Measurements from ENCODE around the gene ARL17B. TPM values are rescaled to one million over a fixed set of nuclear protein-coding genes. Genes with fewer than 3 reads are reported as not detected.
"Not testable (repeated sequence)": the region's sequence is repeated elsewhere in the genome, so short reads cannot be mapped to it uniquely, and the experiment has no call there.

The ARL17B gene
- total RNA-seq, 1 donor from 2014 or later, result 12.8 TPM

DNA sequence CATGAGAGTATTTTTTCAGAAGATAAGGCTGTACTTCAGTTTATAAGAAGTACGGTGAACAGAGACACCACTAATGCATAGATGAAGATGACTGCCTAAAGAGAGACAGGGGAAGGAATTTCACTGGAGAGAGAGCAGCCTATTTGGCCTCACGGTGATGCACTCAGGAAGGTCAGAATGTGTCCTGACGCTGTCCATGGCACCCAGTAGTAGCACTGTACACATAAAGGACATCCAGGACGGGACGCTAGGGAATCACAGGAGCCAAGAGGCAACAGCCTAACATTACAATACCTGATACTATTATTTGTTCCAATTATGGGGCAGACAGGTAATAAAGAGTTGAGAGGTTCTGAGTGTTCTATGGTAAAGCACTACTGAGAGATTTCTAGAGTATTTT, 91.5 kb downstream of the ARL17B start:
- peaks cover 81% of the 10 kb centered on the region for H3K27me3 Mint-ChIP-seq (ENCODE audit: low read depth)

DNA sequence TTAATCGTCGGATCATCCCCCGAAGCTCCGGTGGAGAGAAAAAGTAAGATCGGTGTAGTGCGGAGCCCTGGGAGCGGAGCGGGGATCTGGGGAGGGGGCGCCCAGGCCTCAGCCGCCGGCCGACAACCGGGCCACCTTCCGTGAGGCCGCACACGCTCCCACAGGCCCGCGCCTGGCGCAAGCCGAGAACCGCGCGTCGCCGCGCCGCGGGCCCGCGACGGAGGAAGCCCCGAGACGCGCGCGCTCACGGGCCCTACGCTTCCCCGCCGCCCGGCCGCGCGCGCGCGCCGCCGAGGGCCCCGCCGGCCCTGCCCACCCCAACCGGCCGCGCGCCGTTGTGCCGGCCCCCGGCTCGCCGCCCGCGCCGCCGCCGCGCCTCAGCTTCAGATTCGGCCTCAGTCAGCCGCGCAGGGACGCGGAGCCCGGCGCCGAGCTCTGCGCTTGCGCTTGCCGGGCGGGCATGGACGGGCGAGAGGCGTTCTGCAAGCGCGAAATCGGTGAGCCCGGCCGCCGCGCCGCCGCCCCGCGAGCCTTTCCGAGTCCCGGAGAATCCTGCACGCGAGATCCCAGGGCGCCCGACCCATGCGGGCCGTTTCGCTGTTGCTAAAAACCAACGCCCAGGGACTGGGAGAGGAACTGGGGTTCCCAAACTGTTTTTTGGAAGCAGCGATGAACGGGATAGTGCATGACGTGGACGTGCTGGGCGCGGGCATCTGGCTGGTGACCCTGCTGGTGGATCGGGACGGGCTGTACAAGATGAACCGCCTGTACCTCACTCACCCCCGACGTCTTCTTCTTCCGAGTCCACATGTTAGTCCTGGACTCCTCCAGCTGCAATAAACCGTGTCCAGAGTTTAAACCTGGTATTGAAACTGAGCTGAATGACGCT, 94.7 kb downstream of the ARL17B start:
- TF ChIP-seq, protein P1, sequence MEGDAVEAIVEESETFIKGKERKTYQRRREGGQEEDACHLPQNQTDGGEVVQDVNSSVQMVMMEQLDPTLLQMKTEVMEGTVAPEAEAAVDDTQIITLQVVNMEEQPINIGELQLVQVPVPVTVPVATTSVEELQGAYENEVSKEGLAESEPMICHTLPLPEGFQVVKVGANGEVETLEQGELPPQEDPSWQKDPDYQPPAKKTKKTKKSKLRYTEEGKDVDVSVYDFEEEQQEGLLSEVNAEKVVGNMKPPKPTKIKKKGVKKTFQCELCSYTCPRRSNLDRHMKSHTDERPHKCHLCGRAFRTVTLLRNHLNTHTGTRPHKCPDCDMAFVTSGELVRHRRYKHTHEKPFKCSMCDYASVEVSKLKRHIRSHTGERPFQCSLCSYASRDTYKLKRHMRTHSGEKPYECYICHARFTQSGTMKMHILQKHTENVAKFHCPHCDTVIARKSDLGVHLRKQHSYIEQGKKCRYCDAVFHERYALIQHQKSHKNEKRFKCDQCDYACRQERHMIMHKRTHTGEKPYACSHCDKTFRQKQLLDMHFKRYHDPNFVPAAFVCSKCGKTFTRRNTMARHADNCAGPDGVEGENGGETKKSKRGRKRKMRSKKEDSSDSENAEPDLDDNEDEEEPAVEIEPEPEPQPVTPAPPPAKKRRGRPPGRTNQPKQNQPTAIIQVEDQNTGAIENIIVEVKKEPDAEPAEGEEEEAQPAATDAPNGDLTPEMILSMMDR (conservative IDR thresholded peaks at IDR 0.05), result no peak
- peak; percentile 77 for DNase-seq (ENCODE audit: low read depth, low spot score)
- Mint-ChIP-seq H3K36me3 (ENCODE audit: low read depth) (no peaks in the 10 kb centered on the region), H3K27me3 (ENCODE audit: low read depth) (peaks cover 76% of the 10 kb centered on the region), H3K27ac (ENCODE audit: unreplicated experiment) (peak overlapping the region; percentile 64), H3K9me3 (no peaks in the 10 kb centered on the region), H3K4me1 (peaks cover 13% of the 10 kb centered on the region), H3K4me3 (peak overlapping the region; percentile 89)

More for the DNA sequence above, 91.5 kb downstream of the ARL17B start:
- TF ChIP-seq, protein P1 (conservative IDR thresholded peaks at IDR 0.05), result no peak
- no peak for DNase-seq (ENCODE audit: low read depth, low spot score)
- Mint-ChIP-seq H3K9me3 (no peaks in the 10 kb centered on the region), H3K36me3 (ENCODE audit: low read depth) (no peaks in the 10 kb centered on the region), H3K27ac (ENCODE audit: unreplicated experiment) (no peak overlapping the region), H3K4me3 (no peak overlapping the region), H3K4me1 (peaks cover 21% of the 10 kb centered on the region)

DNA sequence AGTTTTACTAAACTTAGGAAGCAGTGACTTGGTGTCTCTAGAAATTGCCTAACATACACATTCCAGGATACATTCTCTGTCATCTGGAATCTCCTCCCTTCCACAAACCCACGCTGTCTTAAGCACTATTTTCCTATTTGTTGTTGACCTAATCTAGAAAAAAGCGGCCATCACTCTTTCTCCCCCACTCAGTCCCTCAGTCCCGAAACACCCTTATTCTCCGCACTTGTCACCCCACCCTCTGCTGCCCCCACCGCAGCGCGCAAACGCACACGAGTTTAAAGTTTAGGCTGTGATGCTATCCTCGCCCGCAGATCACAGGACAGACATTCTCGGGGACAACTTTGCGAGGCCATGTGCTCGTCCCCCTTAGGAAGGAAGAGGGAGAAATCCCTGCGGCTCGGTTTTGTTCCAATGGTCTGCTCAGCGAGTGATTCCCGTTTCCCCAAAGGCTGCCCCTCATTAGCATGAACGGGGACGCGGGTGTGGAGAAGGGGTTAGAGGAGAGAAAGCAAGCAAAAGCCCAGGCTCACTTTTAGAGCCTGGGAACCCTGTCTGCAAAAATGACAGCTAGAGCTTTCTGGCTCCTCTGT, 95.4 kb downstream of the ARL17B start:
- not testable (repeated sequence) for H3K9me3 Mint-ChIP-seq; H3K36me3 Mint-ChIP-seq (ENCODE audit: low read depth); DNase-seq (ENCODE audit: low read depth, low spot score)
- Mint-ChIP-seq H3K4me3 (peak overlapping the region; percentile 89), H3K27ac (ENCODE audit: unreplicated experiment) (peak overlapping the region; percentile 64), H3K4me1 (peaks cover 13% of the 10 kb centered on the region), H3K27me3 (ENCODE audit: low read depth) (peaks cover 72% of the 10 kb centered on the region)

DNA sequence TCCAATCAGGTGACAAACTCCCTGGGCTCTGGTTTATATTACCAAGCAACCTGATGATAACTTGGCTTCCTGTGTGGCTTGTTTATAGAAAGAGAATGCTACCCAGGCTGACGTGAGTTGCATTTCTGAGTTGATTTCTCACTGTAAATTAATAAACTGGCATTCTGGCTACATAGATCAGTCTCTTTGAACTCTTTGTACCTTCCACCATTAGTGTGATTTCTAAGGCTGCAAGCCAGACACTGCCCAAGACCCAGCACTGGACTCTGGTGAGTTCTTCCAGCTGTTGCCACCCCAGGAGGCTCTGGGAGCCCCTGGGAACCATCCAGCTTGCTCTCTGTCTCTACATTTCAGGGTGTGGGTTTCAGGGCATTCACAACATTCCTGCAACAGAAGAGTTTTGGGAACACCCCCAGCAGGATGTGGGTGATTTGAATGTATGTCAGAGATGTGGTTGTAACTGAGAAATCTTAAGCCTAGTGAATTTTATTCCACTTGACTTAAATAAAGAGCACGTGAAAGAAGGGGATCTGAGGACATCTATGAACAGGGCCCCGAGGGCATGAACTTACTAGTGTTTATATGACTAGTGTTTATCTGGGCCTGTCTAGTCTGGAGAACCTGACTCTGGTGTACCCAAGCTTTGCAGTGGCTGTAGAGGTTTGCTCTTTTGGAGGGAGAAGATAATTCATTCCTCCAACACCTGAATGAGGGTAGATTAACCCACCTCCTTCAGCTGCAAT, 96.9 kb downstream of the ARL17B start:
- Mint-ChIP-seq H3K27me3 (ENCODE audit: low read depth) (peaks cover 66% of the 10 kb centered on the region), H3K36me3 (ENCODE audit: low read depth) (peaks cover 5% of the 10 kb centered on the region), H3K27ac (ENCODE audit: unreplicated experiment) (no peak overlapping the region), H3K4me1 (peaks cover 17% of the 10 kb centered on the region), H3K9me3 (no peaks in the 10 kb centered on the region), H3K4me3 (peak overlapping the region; percentile 75)
- TF ChIP-seq, protein P1 (conservative IDR thresholded peaks at IDR 0.05), result no peak
- no peak for DNase-seq (ENCODE audit: low read depth, low spot score)

DNA sequence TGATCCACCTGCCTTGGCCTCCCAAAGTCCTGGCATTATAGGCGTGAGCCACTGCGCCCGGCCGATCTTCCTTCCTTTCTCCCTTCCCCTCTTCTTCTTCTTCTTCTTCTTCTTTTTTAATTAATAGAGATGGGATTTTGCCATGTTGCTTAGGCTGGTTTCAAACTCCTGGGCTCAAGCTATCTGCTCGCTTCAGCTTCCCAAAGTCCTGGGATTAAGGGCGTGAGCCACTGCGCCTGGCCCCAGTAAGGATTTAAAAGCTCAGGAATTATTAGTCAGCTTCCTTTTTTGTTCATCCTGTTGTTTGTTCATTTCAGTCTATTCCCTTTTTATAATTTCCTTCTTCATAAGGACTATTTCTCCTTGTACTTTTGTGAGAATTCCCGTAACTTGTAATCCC, 99.3 kb downstream of the ARL17B start:
- DNase-seq (ENCODE audit: low read depth, low spot score), result no peak
- Mint-ChIP-seq H3K27ac (ENCODE audit: unreplicated experiment) (no peak overlapping the region), H3K36me3 (ENCODE audit: low read depth) (peaks cover 5% of the 10 kb centered on the region), H3K9me3 (no peaks in the 10 kb centered on the region), H3K4me1 (peaks cover 13% of the 10 kb centered on the region), H3K27me3 (ENCODE audit: low read depth) (peaks cover 44% of the 10 kb centered on the region), H3K4me3 (peak overlapping the region; percentile 71)
- TF ChIP-seq, protein P1 (conservative IDR thresholded peaks at IDR 0.05), result no peak
